ENCODE data around the gene MYLK.

MYLK gene

GRCh38 chr3:123819949-123820348 is 64.2 kb downstream of the MYLK start:
- no peaks in the 10 kb centered on the region for H3F3A ChIP-seq (ENCODE audit: insufficient read depth, low read length)

GRCh38 chr3:123818921-123819429 is 65.2 kb downstream of the MYLK start:
- Histone ChIP-seq H3K4me2 (ENCODE audit: low read length) (no peak overlapping the region), H3F3A (ENCODE audit: insufficient read depth, low read length) (no peaks in the 10 kb centered on the region)

More at GRCh38 chr3:123819949-123820348, 64.2 kb downstream of the MYLK start:
- no peaks in the 10 kb centered on the region for H3K79me2 ChIP-seq (ENCODE audit: insufficient read depth, low read length)
- no peaks in the 10 kb centered on the region for H3K27me3 ChIP-seq (ENCODE audit: insufficient read depth, low read length)
- no peak overlapping the region for H3K4me3 ChIP-seq (ENCODE audit: low read depth, low read length, poor library complexity, severe bottlenecking)
- TF ChIP-seq CTCF (IDR thresholded peaks at IDR 0.05; ENCODE audit: low read length) (no peak), EZH2 (IDR thresholded peaks at IDR 0.05; ENCODE audit: borderline replicate concordance, low read length) (no peak)
- no peaks in the 10 kb centered on the region for H3K36me3 ChIP-seq (ENCODE audit: insufficient read depth, low read length)
- no peaks in the 10 kb centered on the region for H4K20me1 ChIP-seq (ENCODE audit: insufficient read depth, low read length)
- no peaks in the 10 kb centered on the region for H3K4me1 ChIP-seq (ENCODE audit: insufficient read depth, low read length, severe bottlenecking)
- no peaks in the 10 kb centered on the region for H3K9me2 ChIP-seq (ENCODE audit: low read depth, low read length)
- no peaks in the 10 kb centered on the region for H3K9me3 ChIP-seq (ENCODE audit: low read length)
- no peak overlapping the region for H3K9ac ChIP-seq (ENCODE audit: low read length)
- no peak overlapping the region for H2AFZ ChIP-seq (ENCODE audit: low read length)
- no peak overlapping the region for H3K4me2 ChIP-seq (ENCODE audit: low read length)
- no peak overlapping the region for H3K27ac ChIP-seq (ENCODE audit: low read depth, low read length, poor library complexity, severe bottlenecking)

GRCh38 chr3:123818324-123818920 is 65.7 kb downstream of the MYLK start:
- Histone ChIP-seq H3K9me2 (ENCODE audit: low read depth, low read length) (no peaks in the 10 kb centered on the region), H3K36me3 (ENCODE audit: insufficient read depth, low read length) (no peaks in the 10 kb centered on the region), H3K9me3 (ENCODE audit: low read length) (no peaks in the 10 kb centered on the region), H3K27ac (ENCODE audit: low read depth, low read length, poor library complexity, severe bottlenecking) (no peak overlapping the region), H3K4me3 (ENCODE audit: low read depth, low read length, poor library complexity, severe bottlenecking) (no peak overlapping the region), H3F3A (ENCODE audit: insufficient read depth, low read length) (no peaks in the 10 kb centered on the region), H3K79me2 (ENCODE audit: insufficient read depth, low read length) (no peaks in the 10 kb centered on the region), H2AFZ (ENCODE audit: low read length) (no peak overlapping the region), H4K20me1 (ENCODE audit: insufficient read depth, low read length) (no peaks in the 10 kb centered on the region), H3K9ac (ENCODE audit: low read length) (no peak overlapping the region), H3K4me2 (ENCODE audit: low read length) (no peak overlapping the region), H3K27me3 (ENCODE audit: insufficient read depth, low read length) (no peaks in the 10 kb centered on the region), H3K4me1 (ENCODE audit: insufficient read depth, low read length, severe bottlenecking) (no peaks in the 10 kb centered on the region)
- no peak for TF ChIP-seq CTCF (IDR thresholded peaks at IDR 0.05; ENCODE audit: low read length)
- TF ChIP-seq EZH2 (IDR thresholded peaks at IDR 0.05; ENCODE audit: borderline replicate concordance, low read length): no peak

More at GRCh38 chr3:123818921-123819429, 65.2 kb downstream of the MYLK start:
- H3K9ac ChIP-seq (ENCODE audit: low read length): no peak overlapping the region
- no peaks in the 10 kb centered on the region for H3K9me2 ChIP-seq (ENCODE audit: low read depth, low read length)
- H3K4me1 ChIP-seq (ENCODE audit: insufficient read depth, low read length, severe bottlenecking): no peaks in the 10 kb centered on the region
- no peaks in the 10 kb centered on the region for H4K20me1 ChIP-seq (ENCODE audit: insufficient read depth, low read length)
- H3K4me3 ChIP-seq (ENCODE audit: low read depth, low read length, poor library complexity, severe bottlenecking): no peak overlapping the region
- H3K27me3 ChIP-seq (ENCODE audit: insufficient read depth, low read length): no peaks in the 10 kb centered on the region
- H3K27ac ChIP-seq (ENCODE audit: low read depth, low read length, poor library complexity, severe bottlenecking): no peak overlapping the region
- TF ChIP-seq CTCF (IDR thresholded peaks at IDR 0.05; ENCODE audit: low read length) (no peak), EZH2 (IDR thresholded peaks at IDR 0.05; ENCODE audit: borderline replicate concordance, low read length) (no peak)
- no peaks in the 10 kb centered on the region for H3K9me3 ChIP-seq (ENCODE audit: low read length)
- H2AFZ ChIP-seq (ENCODE audit: low read length): no peak overlapping the region
- no peaks in the 10 kb centered on the region for H3K36me3 ChIP-seq (ENCODE audit: insufficient read depth, low read length)
- H3K79me2 ChIP-seq (ENCODE audit: insufficient read depth, low read length): no peaks in the 10 kb centered on the region

Measured in OCI-LY1 (cell line).